Hepatocyte (in vitro differentiated cells): ENCODE data around the gene CARD8. TPM values are rescaled to one million over a fixed set of nuclear protein-coding genes. Genes with fewer than 3 reads are reported as not detected.

Source experiments
- DNase-seq: peaks from one replicate; pipeline ENCODE4 v3.0.0-alpha.2; 2016; ENCODE audit warnings: low spot score
- H2AFZ ChIP-seq: fragments of 200-600 bp; sonication (generic); 2 replicates; pipeline ENCODE4 v1.6.0; 2016; ENCODE audit warnings: antibody characterized with exemption, mild to moderate bottlenecking
- H3K27ac ChIP-seq: fragments of 200-600 bp; sonication (generic); 2 replicates; pipeline ENCODE4 v1.5.1; 2016; ENCODE audit warnings: mild to moderate bottlenecking
- H3K27me3 ChIP-seq: fragments of 200-600 bp; sonication (generic); 2 replicates; pipeline ENCODE4 v1.6.1; 2016
- H3K36me3 ChIP-seq: fragments of 200-600 bp; sonication (generic); replicated peaks from 2 replicates; pipeline ENCODE4 v1.5.1; 2016; ENCODE audit warnings: low read depth; ENCODE audit not compliant: insufficient read depth
- H3K4me1 ChIP-seq: fragments of 200-600 bp; sonication (generic); 2 replicates; pipeline ENCODE4 v1.5.1; 2016; ENCODE audit warnings: mild to moderate bottlenecking, moderate library complexity; ENCODE audit not compliant: insufficient read depth
- H3K4me2 ChIP-seq: fragments of 200-600 bp; sonication (generic); 2 replicates; pipeline ENCODE4 v1.6.0; 2016
- H3K4me3 ChIP-seq: fragments of 200-600 bp; sonication (generic); 2 replicates; pipeline ENCODE4 v1.5.1; 2016; ENCODE audit warnings: mild to moderate bottlenecking
- H3K79me2 ChIP-seq: fragments of 200-600 bp; sonication (generic); 2 replicates; pipeline ENCODE4 v1.6.0; 2017; ENCODE audit warnings: mild to moderate bottlenecking
- H3K9me2 ChIP-seq: fragments of 200-600 bp; sonication (generic); replicated peaks from 2 replicates; pipeline ENCODE4 v1.6.0; 2017; ENCODE audit warnings: mild to moderate bottlenecking; ENCODE audit not compliant: insufficient read depth
- H3K9me3 ChIP-seq: fragments of 200-600 bp; sonication (generic); 2 replicates; pipeline ENCODE4 v1.5.1; 2016; ENCODE audit warnings: low read depth, mild to moderate bottlenecking
- H4K20me1 ChIP-seq: fragments of 200-600 bp; sonication (generic); 2 replicates; pipeline ENCODE4 v1.6.0; 2016; ENCODE audit warnings: mild to moderate bottlenecking; ENCODE audit not compliant: insufficient read depth, poor library complexity, severe bottlenecking
- EZH2 ChIP-seq: fragments of 200-600 bp; sonication (generic); IDR thresholded peaks from 2 replicates; pipeline ENCODE4 v1.6.1; 2016; ENCODE audit warnings: antibody characterized with exemption, mild to moderate bottlenecking, borderline replicate concordance
- EZH2phosphoT487 ChIP-seq: fragments of 200-600 bp; sonication (generic); IDR thresholded peaks from one replicate; pipeline ENCODE4 v1.6.1; 2018; ENCODE audit warnings: antibody characterized with exemption, mild to moderate bottlenecking, low read depth, moderate library complexity; ENCODE audit not compliant: unreplicated experiment, severe bottlenecking
- WGBS: methylation state at CpG from one replicate; pipeline ENCODE4 v1.1.6; 2016; ENCODE audit warnings: low lambda C conversion rate; ENCODE audit errors: missing lambda C conversion rate; 5-methylcytosine and 5-hydroxymethylcytosine counted together
- polyA plus RNA-seq: library from polyadenylated mRNA; unstranded; fragments of >200 nt; fragmentation: Nextera tagmentation; extraction: Ambion mirVana; gene quantifications from 2 replicates; pipeline ENCODE4 v1.2.1, GENCODE V29; 2016
- total RNA-seq: library from RNA; depleted of rRNA; stranded (reverse); fragments of >200 nt; gene quantifications from 2 replicates; pipeline ENCODE4 v1.2.3, GENCODE V29; 2014
- TF ChIP-seq, protein P1 (sequence below): fragments of 200-600 bp; sonication (generic); IDR thresholded peaks from 2 replicates; pipeline ENCODE4 v1.5.1; 2016; ENCODE audit warnings: antibody characterized with exemption, mild to moderate bottlenecking; ENCODE audit not compliant: poor library complexity

CARD8 gene
- total and polyA plus RNA-seq, 2 experiments from 2014 or later: 7.6 to 17.0 TPM

DNA sequence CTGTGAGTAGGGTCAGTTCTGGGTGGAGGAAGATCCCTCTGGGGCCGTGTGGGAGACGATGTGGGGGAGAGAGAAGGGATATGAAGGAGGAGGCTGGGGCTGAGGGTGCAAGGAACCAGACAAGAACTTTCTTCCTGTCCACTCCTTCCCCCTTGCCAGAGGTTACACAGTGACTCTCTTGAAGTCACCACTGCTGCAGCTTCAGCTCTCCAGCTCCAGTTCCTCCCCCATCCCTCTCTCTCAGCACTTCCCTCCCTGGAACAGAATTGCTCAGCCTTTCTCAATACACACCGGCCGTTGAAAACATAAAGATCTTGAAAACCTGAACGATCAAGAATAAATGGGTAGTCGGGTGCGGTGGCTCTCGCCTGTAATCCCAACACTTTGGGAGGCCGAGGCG, 80.1 kb downstream of the CARD8 start:
- Histone ChIP-seq H3K9me2 (no peaks in the 10 kb centered on the region), H3K36me3 (no peaks in the 10 kb centered on the region)
- 93% methylated on average over 8 of the region's 10 CpGs for WGBS

GRCh38 chr19:48174445-48175030, 81.2 kb downstream of the CARD8 start:
- H3K9me3 ChIP-seq: no peaks in the 10 kb centered on the region
- no peaks in the 10 kb centered on the region for H4K20me1 ChIP-seq
- TF ChIP-seq, protein P1, sequence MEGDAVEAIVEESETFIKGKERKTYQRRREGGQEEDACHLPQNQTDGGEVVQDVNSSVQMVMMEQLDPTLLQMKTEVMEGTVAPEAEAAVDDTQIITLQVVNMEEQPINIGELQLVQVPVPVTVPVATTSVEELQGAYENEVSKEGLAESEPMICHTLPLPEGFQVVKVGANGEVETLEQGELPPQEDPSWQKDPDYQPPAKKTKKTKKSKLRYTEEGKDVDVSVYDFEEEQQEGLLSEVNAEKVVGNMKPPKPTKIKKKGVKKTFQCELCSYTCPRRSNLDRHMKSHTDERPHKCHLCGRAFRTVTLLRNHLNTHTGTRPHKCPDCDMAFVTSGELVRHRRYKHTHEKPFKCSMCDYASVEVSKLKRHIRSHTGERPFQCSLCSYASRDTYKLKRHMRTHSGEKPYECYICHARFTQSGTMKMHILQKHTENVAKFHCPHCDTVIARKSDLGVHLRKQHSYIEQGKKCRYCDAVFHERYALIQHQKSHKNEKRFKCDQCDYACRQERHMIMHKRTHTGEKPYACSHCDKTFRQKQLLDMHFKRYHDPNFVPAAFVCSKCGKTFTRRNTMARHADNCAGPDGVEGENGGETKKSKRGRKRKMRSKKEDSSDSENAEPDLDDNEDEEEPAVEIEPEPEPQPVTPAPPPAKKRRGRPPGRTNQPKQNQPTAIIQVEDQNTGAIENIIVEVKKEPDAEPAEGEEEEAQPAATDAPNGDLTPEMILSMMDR: no peak
- TF ChIP-seq EZH2: no peak
- H3K4me1 ChIP-seq: no peaks in the 10 kb centered on the region
- H3K27me3 ChIP-seq: no peaks in the 10 kb centered on the region
- H3K36me3 ChIP-seq: no peaks in the 10 kb centered on the region
- H3K27ac ChIP-seq: no peak overlapping the region
- H3K9me2 ChIP-seq: no peaks in the 10 kb centered on the region
- H3K4me3 ChIP-seq: no peak overlapping the region
- no peak for DNase-seq
- peaks cover 11% of the 10 kb centered on the region for H3K79me2 ChIP-seq
- H2AFZ ChIP-seq: no peak overlapping the region
- 84% methylated on average over 6 of the region's 6 CpGs for WGBS
- no peak overlapping the region for H3K4me2 ChIP-seq

More for the DNA sequence above, 80.1 kb downstream of the CARD8 start:
- peaks cover 11% of the 10 kb centered on the region for H3K79me2 ChIP-seq
- H3K4me3 ChIP-seq: no peak overlapping the region
- H3K9me3 ChIP-seq: no peaks in the 10 kb centered on the region
- no peaks in the 10 kb centered on the region for H3K4me1 ChIP-seq
- no peak overlapping the region for H2AFZ ChIP-seq
- TF ChIP-seq, protein P1: no peak
- no peak for TF ChIP-seq EZH2phosphoT487
- no peak for TF ChIP-seq EZH2
- H4K20me1 ChIP-seq: no peaks in the 10 kb centered on the region
- no peak overlapping the region for H3K4me2 ChIP-seq
- DNase-seq: no peak
- H3K27ac ChIP-seq: no peak overlapping the region
- H3K27me3 ChIP-seq: no peaks in the 10 kb centered on the region

GRCh38 chr19:48171710-48172109, 84.0 kb downstream of the CARD8 start:
- no peaks in the 10 kb centered on the region for H3K4me1 ChIP-seq
- H3K27me3 ChIP-seq: no peaks in the 10 kb centered on the region
- peaks cover 36% of the 10 kb centered on the region for H3K79me2 ChIP-seq
- H2AFZ ChIP-seq: no peak overlapping the region
- WGBS: 97% methylated on average over 24 of the region's 37 CpGs
- H4K20me1 ChIP-seq: no peaks in the 10 kb centered on the region
- no peak overlapping the region for H3K27ac ChIP-seq
- H3K9me2 ChIP-seq: no peaks in the 10 kb centered on the region
- H3K9me3 ChIP-seq: no peaks in the 10 kb centered on the region
- H3K4me3 ChIP-seq: no peak overlapping the region
- TF ChIP-seq, protein P1: no peak
- TF ChIP-seq EZH2phosphoT487: no peak
- TF ChIP-seq EZH2: no peak
- DNase-seq: no peak
- H3K4me2 ChIP-seq: peak overlapping the region; percentile 90
- H3K36me3 ChIP-seq: no peaks in the 10 kb centered on the region

DNA sequence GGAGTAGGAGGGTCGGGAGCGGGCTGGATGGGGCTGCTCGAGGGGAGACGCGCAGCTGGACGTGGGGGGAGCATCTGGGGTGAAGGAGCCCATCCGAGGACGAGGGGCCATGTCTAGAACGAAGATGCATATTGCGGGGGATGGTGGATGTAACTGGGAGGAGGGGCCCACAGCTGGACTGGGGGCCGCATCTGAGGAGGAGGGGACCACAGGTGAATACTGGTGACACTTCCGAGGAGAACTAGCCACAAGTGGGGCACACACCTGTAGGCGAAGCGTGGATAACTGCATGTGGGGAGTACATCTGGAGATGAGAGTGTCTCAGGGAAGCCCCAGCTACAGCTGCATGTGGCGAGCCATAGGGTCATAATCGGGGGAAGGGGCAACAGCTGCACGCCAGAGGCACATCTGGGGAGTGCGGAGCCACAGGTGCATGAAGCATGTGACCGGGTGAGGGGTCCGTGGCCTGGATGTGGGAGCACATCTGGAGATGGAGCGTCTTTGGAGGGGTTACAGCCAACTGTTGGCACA, 84.8 kb downstream of the CARD8 start:
- no peak for TF ChIP-seq EZH2phosphoT487
- TF ChIP-seq, protein P1: no peak
- TF ChIP-seq EZH2: no peak
- H3K36me3 ChIP-seq: no peaks in the 10 kb centered on the region
- no peak for DNase-seq
- H3K4me3 ChIP-seq: peak overlapping the region; percentile 75
- H4K20me1 ChIP-seq: no peaks in the 10 kb centered on the region
- H3K79me2 ChIP-seq: peaks cover 42% of the 10 kb centered on the region
- WGBS: 8% methylated on average over 12 of the region's 21 CpGs
- H3K27ac ChIP-seq: peak overlapping the region; percentile 86
- H3K4me2 ChIP-seq: peak overlapping the region; percentile 90
- H3K4me1 ChIP-seq: no peaks in the 10 kb centered on the region
- no peaks in the 10 kb centered on the region for H3K9me2 ChIP-seq
- peak overlapping the region; percentile 68 for H2AFZ ChIP-seq
- no peaks in the 10 kb centered on the region for H3K27me3 ChIP-seq
- H3K9me3 ChIP-seq: no peaks in the 10 kb centered on the region
